IPS-11a (cell line): Measurements from ENCODE around the gene MVB12B.

ENCODE experiments used
- H3K4me3 ChIP-seq: one replicate; pipeline ENCODE4 v1.5.1; 2013; ENCODE audit warnings: low read depth, low read length, control low read depth

Gene MVB12B

GRCh38 chr9:126500600-126501382, 174.2 kb downstream of the MVB12B start:
- no peak overlapping the region for H3K4me3 ChIP-seq

DNA sequence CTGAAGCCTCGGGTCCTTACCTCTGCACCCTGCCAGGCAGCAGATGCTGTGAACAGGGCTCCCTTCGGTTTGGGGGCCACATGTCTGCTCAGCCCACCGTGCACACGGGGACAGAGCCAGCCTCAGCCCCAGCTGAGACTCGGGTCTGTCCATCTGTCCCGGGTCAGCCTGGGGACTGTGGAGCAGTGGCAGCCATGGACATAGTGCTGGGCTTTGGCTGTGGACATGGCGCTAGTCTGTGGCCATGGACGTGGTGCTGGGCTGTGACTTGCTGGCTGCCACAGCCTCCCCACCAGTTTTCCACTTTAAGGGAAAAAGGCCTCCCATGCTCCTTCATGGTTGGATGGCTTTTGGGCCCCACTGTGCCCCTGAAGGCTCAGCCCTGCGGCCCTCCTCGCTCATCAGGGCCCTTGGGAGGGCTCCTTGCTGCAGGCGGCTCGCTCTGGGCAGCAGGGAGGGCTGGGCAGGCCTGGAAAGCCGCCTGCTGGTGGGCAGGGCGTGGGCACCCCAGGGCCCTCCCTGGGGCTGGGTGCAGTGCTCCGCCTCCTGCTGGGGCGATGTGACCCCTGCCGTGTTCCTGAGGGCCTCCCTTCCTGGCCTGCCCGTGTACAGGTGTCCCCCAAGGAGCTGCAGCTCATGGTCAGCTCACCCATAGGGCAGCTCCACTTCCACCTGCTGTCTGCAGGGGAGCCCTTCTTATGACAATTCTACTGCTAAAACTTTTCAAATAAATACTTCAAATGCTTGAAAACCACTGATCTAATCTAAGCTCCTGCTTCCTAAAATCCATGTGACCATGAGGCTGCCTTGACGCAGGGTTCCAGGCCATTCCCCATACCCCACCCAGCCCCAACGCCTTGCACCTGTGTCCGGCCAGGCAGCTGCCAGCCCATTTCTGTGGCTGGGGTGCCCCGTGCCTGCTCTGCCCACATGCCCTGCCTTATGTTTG, 175.0 kb downstream of the MVB12B start:
- no peak overlapping the region for H3K4me3 ChIP-seq

- H3K4me3 ChIP-seq: no peak overlapping the region
Observed at GRCh38 chr9:126502417-126503332, 176.0 kb downstream of the MVB12B start.

GRCh38 chr9:126503333-126504085, 176.9 kb downstream of the MVB12B start:
- no peak overlapping the region for H3K4me3 ChIP-seq

GRCh38 chr9:126504086-126504976, 177.7 kb downstream of the MVB12B start:
- no peak overlapping the region for H3K4me3 ChIP-seq

DNA sequence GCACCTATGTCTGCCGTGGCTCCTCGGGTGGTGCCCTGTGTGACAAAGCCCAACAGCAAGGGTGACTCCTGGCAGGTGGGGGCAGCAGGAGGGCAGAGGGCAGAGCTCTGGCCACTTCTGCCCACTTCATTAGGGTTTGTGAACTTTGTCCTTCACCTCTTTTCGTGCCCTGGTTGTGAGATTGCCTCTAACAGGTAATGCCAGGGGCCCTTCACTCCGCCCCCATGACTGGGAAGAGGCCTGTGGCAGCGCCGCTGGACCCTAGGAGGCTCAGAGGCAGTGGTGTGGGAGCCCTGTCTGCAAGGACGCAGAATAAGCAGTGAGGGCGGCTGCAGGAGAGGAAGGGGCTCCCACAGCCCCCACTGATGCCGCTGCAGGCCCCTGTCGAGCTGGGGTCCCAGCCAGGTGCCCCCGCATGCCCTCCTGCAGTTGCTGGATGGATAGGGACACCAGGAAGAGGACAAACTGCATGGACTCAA, 178.4 kb downstream of the MVB12B start:
- H3K4me3 ChIP-seq: no peak overlapping the region

- H3K4me3 ChIP-seq: no peak overlapping the region
Observed at GRCh38 chr9:126505697-126506346, 179.2 kb downstream of the MVB12B start.

DNA sequence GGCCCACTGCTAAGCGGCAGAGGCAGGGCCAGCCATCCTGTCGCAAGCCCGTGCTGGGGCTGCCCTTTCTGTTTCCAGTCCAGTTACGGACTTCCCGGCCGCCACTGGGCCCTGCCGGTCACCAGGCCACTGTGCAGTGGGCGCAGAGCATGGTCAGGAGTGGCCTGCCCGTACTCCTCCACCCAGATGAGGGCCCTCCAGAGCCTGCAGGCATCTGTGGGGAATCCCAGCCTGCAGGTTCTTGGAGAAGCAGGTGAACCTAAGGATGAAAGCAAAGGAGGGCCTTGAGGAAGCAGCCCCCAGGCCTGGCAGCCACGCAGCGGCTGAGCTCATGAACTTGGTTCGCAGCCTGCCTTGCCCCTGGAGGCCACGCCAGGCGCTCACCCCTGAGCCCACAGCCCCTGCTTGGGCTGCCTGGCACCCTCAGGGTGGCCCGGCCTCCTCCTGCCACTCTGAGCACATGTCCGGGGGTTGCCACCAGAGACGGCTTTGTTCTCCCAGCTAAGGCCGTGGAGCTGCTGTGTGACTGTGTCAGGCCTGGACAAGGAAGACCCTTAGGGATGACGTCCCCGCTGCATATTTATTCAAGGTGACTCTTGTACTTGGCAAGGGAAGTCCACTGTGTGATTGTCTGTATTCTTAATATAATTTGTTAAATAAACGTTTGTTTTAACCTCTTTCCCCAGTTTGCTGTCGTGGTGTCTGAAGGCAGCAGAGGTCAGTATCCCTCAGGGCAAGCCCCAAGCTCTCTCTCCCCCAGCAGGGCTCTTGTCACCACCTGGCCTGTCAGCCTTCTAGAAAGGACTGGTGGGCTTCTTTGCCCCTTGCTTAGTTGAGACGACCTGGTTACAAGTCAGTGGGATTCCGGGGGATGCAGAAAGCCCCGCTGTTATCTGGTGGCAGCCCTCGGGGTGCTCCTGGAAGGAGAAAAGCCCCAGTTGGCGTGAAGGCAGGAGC, 180.0 kb downstream of the MVB12B start:
- H3K4me3 ChIP-seq: no peak overlapping the region

GRCh38 chr9:126507318-126508109, 180.9 kb downstream of the MVB12B start:
- H3K4me3 ChIP-seq: no peak overlapping the region

DNA sequence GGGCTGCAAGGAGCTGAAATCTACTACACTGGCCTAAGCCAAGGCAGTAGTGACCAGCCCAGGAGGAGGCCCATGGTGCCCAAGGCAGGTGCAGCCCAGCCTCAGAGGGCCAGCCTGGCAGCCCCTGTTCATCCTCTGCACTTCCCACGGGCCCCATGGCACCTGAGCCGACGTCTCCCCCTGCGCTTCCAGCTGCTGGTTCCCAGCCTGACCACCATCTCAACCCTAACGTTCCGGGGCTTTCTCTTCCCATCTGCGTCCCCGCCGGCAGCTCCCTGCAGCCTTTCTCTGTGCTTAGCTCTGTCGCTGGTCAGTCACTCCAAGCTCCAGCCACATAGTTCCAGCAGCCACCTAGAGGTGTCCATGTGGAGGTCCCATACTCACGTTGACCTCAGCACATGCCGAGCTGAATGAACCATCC, 181.6 kb downstream of the MVB12B start:
- H3K4me3 ChIP-seq: no peak overlapping the region

GRCh38 chr9:126508928-126509327, 182.3 kb downstream of the MVB12B start:
- no peak overlapping the region for H3K4me3 ChIP-seq

DNA sequence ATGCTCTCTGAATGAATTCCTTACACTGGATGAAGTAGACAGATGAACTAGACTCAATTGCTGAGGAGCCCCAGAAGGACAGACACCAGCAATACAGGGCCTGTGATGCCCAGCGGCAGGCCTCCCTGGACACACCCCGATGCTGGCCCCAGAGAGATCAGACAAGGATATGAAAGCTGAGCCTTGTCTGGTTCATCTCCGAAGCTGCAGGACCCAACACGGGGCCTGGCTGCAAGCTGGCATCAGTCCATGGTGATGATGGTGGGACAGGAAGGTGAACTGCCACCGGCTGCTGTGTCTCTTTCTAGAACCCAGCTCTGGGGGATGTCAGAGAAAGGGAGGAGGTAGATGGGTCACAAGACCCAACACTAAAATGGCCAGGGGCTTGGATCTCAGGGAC, 183.1 kb downstream of the MVB12B start:
- H3K4me3 ChIP-seq: no peak overlapping the region

DNA sequence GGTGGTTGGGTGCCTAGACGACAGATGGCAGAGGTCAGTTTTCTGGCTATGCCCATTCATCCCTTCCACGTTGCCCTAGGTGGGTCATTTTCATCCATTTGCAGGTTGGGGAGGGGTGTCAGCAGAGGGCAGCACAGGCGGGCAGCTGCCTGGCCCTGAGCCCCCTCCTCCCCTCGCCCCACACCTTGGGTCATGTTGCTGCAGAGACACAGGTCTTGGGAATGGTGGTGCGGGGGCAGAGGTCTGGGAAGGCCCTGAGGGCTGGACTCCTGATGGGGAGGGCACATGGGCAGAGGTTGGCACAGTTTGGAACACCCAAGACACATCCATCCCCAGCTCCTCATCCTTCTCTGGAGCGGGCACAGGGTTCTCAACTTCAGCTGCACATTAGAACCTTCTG, 183.9 kb downstream of the MVB12B start:
- no peak overlapping the region for H3K4me3 ChIP-seq

GRCh38 chr9:126511411-126511810, 184.8 kb downstream of the MVB12B start:
- no peak overlapping the region for H3K4me3 ChIP-seq

DNA sequence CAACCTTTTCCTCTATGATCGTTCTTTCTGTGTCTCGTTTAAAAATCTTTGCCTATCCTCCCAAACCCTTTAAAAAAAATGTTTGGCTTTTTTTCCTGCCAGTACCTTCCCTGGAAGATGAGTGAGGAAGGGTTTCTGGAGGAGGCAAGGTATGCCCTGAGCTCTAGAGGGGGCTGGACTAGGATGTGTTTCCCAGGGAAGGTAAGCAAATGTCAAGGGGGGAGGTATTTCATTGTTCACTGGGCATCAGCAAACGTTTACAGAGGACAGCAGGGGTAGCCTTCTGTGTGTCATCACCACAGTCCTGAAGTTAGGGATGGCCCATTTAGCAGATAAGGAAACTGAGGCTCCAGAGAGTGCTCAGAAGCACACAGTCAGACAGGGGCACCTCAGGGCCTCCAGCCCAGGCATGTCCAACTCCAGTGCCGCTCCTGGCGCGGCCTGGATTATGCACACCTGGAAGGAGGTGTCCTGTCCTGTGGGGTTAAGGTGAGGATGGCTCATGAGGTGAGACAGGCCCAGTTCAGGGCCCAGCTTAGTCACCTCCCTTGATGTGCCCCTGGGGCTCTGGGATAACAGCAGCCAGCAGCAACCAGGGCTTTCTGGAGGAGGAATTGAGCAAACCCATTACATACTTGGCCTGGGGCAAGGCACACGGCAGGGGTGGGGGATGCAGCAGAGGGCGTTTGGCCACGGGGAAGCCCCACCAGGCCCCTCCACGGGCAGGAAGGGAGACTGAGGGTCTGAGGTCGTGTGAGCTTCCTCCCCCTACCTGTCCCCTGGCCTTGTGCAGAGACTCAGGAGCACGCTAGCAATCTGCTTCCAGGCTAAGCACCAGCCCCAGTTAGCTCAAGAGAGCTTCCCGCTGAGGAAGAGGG, 186.8 kb downstream of the MVB12B start:
- H3K4me3 ChIP-seq: no peak overlapping the region
